NCI-H146 treated with DMSO at 0.1 percent for 48 hours (cell line): Measurements from ENCODE around the gene GPR108.
"Not testable (repeated sequence)": the region's sequence is repeated elsewhere in the genome, so short reads cannot be mapped to it uniquely, and the experiment has no call there.

ENCODE experiments used
- DNase-seq: peaks from one replicate; lab custom pipeline; 2025; ENCODE audit not compliant: unreplicated experiment; lab: John Stamatoyannopoulos, UW

Gene GPR108

GRCh38 chr19:6761053-6761676 is 23.8 kb upstream of the GPR108 start:
- DNase-seq: no peak

GRCh38 chr19:6760606-6761005 is 23.2 kb upstream of the GPR108 start:
- no peak for DNase-seq

GRCh38 chr19:6754653-6755463 is 17.5 kb upstream of the GPR108 start:
- no peak for DNase-seq

- no peak for DNase-seq
Observed at GRCh38 chr19:6754136-6754535, 16.8 kb upstream of the GPR108 start.

GRCh38 chr19:6753178-6754031 is 16.0 kb upstream of the GPR108 start:
- DNase-seq: no peak

- DNase-seq: no peak
Observed at GRCh38 chr19:6752256-6753177, 15.1 kb upstream of the GPR108 start.

- no peak for DNase-seq
Observed at GRCh38 chr19:6751189-6751588, 13.8 kb upstream of the GPR108 start.

GRCh38 chr19:6750062-6750461 is 12.7 kb upstream of the GPR108 start:
- DNase-seq: no peak

GRCh38 chr19:6748543-6748942 is 11.2 kb upstream of the GPR108 start:
- not testable (repeated sequence) for DNase-seq

GRCh38 chr19:6745965-6746364 is 8.6 kb upstream of the GPR108 start:
- DNase-seq: no peak

- DNase-seq: no peak
Observed at GRCh38 chr19:6744381-6745301, 7.3 kb upstream of the GPR108 start.

GRCh38 chr19:6743714-6744380 is 6.5 kb upstream of the GPR108 start:
- DNase-seq: no peak

GRCh38 chr19:6743066-6743465 is 5.7 kb upstream of the GPR108 start:
- no peak for DNase-seq

GRCh38 chr19:6740589-6741343 is 3.4 kb upstream of the GPR108 start:
- DNase-seq: no peak

- DNase-seq: no peak
Observed at GRCh38 chr19:6739883-6740588, 2.7 kb upstream of the GPR108 start.

- DNase-seq: peak; percentile 17
Observed at GRCh38 chr19:6739390-6739882, 2.1 kb upstream of the GPR108 start, which contains the start of gene TRIP10. Gene TRIP10, plus strand, starts transcription at chr19:6739680. Its CDS starts 82 bp downstream, at chr19:6739762.

- no peak for DNase-seq
Observed at GRCh38 chr19:6738787-6739389, 1.5 kb upstream of the GPR108 start.
